Naive B cell (primary cell): ENCODE results near the gene PLAAT2. TPM values are rescaled to one million over a fixed set of nuclear protein-coding genes. Genes with fewer than 3 reads are reported as not detected.
"Not testable (repeated sequence)": the region's sequence is repeated elsewhere in the genome, so short reads cannot be mapped to it uniquely, and the experiment has no call there.

ENCODE experiments used
- ATAC-seq, 2 donors: fragments of 150-1000 bp; cut with Tn5 transposase; 2 replicates each; pipeline ENCODE4 v1.10.0; 2021; ENCODE audit warnings: low read depth in 2 of 2, mild to moderate bottlenecking in 2 of 2, moderate library complexity in 2 of 2
- DNase-seq: peaks from one replicate; pipeline ENCODE4 v3.0.0; 2022
- H3K27ac Mint-ChIP-seq, 6 donors: one replicate each; pipeline ENCODE4 v1.8.0; 2020 to 2022; ENCODE audit warnings: mild to moderate bottlenecking in 6 of 6, mixed read lengths in 6 of 6, moderate library complexity in 5 of 6, inconsistent platforms in 2 of 6
- H3K27me3 Mint-ChIP-seq, 3 donors: one replicate each; pipeline ENCODE4 v1.8.0; 2021 to 2022; ENCODE audit warnings: mixed read lengths in 3 of 3, mild to moderate bottlenecking in 1 of 3
- H3K36me3 Mint-ChIP-seq, 2 donors: one replicate each; pipeline ENCODE4 v1.8.0; 2020 to 2022; ENCODE audit warnings: mixed read lengths in 2 of 2, inconsistent platforms in 1 of 2, mild to moderate bottlenecking in 1 of 2
- H3K4me1 Mint-ChIP-seq, 3 donors: one replicate each; pipeline ENCODE4 v1.8.0; 2020 to 2022; ENCODE audit warnings: mixed read lengths in 3 of 3, inconsistent platforms in 1 of 3, mild to moderate bottlenecking in 1 of 3, moderate library complexity in 1 of 3
- H3K4me3 Mint-ChIP-seq, 8 donors: one replicate each; pipeline ENCODE4 v1.8.0; 2020 to 2022; ENCODE audit warnings: mild to moderate bottlenecking in 8 of 8, mixed read lengths in 8 of 8, moderate library complexity in 8 of 8, inconsistent platforms in 2 of 8
- H3K9me3 Mint-ChIP-seq, 7 donors: one replicate each; pipeline ENCODE4 v1.8.0; 2020 to 2022; ENCODE audit warnings: mixed read lengths in 7 of 7, mild to moderate bottlenecking in 5 of 7, inconsistent platforms in 2 of 7, moderate library complexity in 1 of 7
- polyA plus RNA-seq, 6 donors: library from polyadenylated mRNA; unstranded; fragments of 300-500 nt; fragmentation: Illumina TruSeq; gene quantifications; one replicate each; pipeline ENCODE4 v1.2.3, GENCODE V29; 2021; ENCODE audit warnings: low read depth in 6 of 6

The PLAAT2 gene
- polyA plus RNA-seq, 6 donors from 2014 or later, result not detected

DNA sequence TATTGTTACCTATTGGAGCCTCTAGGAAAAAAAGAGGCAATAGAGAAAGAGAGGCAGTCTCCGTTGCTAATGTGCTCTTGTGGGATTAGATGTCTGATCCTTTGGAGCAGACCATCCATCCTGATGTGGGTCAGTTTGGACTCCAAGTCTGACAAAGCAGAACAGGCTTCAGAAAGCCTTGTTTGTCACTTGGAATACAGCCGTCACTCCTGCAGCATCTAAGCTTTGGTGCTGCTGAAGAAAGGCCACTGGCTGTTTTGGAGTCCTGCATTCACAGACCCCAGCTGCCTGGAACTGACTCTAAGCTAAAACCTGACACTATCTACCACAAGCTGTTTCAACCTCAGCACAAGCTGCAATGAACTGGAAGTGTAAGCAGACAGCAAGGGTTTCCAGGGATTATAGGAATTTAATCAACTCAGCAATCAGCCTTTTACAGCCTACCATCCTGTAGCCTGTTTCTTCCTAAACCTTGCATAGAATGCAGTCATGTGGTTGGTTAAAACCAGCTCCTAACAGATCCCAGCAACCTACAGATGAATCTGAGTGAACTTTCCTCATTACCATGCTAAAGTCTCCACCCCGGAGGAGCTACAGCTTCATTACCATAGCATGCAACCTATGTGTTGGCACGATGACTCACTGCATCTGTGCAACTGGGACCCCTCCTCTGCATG, 30.2 kb downstream of the PLAAT2 start:
- H3K4me1 Mint-ChIP-seq, result peaks cover 29 to 43% (median 38%) of the 10 kb centered on the region in 3 donors
- DNase-seq (no peak), ATAC-seq (no peak)
- peak overlapping the region in 1 of 8 donors; percentile 6 for H3K4me3 Mint-ChIP-seq
- H3K27me3 Mint-ChIP-seq, result peaks cover 0 to 9% (median 3%) of the 10 kb centered on the region in 3 donors
- H3K36me3 Mint-ChIP-seq, result no peaks in the 10 kb centered on the region
- H3K27ac Mint-ChIP-seq, result peak overlapping the region in 1 of 6 donors; percentile 26
- no peaks in the 10 kb centered on the region for H3K9me3 Mint-ChIP-seq

DNA sequence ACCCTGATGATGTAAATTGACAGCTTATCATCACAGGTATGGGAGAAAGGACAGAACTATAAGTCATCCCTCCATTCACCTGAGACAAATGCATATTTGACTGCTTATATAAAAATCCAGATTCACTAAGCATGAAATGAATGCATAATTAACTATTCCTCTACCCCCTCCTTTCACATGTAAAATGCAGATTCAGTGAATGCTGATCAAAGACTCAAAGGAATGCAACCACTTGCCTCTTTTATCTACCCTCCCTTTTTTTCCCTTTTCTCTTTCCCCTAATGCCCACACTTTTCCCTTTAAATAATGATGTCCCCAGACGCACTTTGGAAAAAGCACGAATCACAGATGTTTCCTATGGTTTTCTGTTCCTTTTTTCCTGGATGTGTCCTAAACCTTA, 31.1 kb downstream of the PLAAT2 start:
- peak overlapping the region in 4 of 6 donors; percentile 7 to 42 (median 24) for H3K27ac Mint-ChIP-seq

DNA sequence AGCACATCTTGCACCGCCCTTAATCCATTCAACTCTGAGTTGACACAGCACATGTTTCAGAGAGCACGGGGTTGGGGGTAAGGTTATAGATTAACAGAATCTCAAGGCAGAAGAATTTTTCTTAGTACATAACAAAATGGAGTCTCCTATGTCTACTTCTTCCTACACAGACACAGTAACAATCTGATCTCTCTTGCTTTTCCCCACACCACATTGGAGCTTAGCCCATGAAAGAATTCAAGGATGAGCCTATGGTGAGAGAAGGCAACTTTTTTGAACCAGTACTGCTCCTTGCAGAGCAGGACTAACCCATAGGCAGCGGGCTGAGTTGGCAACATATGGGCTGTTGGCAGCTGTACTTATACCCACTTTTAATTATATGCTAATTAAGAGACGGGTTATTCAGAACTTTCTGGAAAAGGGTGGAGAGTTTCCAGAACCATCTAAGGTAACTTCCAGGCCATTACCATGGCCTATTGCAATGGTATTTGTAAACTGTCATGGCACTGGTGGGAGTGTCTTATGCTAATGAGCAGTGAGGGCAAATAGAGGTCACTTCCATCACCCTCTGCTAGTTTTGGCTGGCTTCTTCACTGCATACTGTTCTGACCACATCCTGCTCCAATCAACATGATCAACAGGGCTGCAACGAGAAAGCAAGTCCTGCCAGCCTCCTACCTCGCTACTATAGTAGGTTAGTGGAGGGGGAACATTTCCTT, 31.9 kb downstream of the PLAAT2 start:
- Mint-ChIP-seq H3K4me3 (peak overlapping the region in 3 of 8 donors; percentile 4 to 38 (median 34)), H3K4me1 (peaks cover 20 to 32% (median 25%) of the 10 kb centered on the region in 3 donors), H3K27ac (peak overlapping the region in 3 of 6 donors; percentile 7 to 63 (median 32))
- H3K36me3 Mint-ChIP-seq, H3K27me3 Mint-ChIP-seq, H3K9me3 Mint-ChIP-seq: not testable (repeated sequence)
- peak; percentile 97 for ATAC-seq
- peak; percentile 46 for DNase-seq

More for the DNA sequence above, 31.1 kb downstream of the PLAAT2 start:
- no peaks in the 10 kb centered on the region for H3K36me3 Mint-ChIP-seq
- no peaks in the 10 kb centered on the region for H3K9me3 Mint-ChIP-seq
- ATAC-seq, result no peak
- peaks cover 22 to 41% (median 34%) of the 10 kb centered on the region in 3 donors for H3K4me1 Mint-ChIP-seq
- peak overlapping the region in 3 of 8 donors; percentile 6 to 62 (median 7) for H3K4me3 Mint-ChIP-seq
- no peak for DNase-seq
- H3K27me3 Mint-ChIP-seq, result peaks cover 0 to 9% (median 3%) of the 10 kb centered on the region in 3 donors

DNA sequence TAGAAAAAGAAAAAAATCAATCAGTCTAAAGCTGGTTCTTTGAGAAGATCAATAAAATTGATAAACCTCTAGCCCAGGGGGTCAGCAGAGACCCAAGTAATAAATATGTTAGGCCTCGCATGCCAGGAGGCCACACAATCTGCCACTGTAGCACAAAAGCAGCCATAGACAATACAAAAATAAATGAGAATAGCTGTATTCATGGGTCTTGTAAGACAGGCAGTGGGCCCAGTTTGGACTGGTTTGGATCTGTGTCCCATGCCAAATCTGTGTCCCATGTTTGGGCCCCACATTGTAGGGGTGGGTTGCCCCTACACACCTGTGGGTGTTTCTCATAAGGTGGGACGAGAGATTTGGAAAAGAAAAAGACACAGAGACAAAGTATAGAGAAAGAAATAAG, 33.2 kb downstream of the PLAAT2 start:
- peaks cover 0 to 2% (median 0%) of the 10 kb centered on the region in 7 donors for H3K9me3 Mint-ChIP-seq
- peaks cover 20 to 28% (median 21%) of the 10 kb centered on the region in 3 donors for H3K4me1 Mint-ChIP-seq
- ATAC-seq, result no peak
- no peak for DNase-seq
- H3K27ac Mint-ChIP-seq, result peak overlapping the region in 3 of 6 donors; percentile 8 to 68 (median 22)
- H3K27me3 Mint-ChIP-seq, result peaks cover 0 to 9% (median 3%) of the 10 kb centered on the region in 3 donors
- no peaks in the 10 kb centered on the region for H3K36me3 Mint-ChIP-seq
- peak overlapping the region in 1 of 8 donors; percentile 40 for H3K4me3 Mint-ChIP-seq

DNA sequence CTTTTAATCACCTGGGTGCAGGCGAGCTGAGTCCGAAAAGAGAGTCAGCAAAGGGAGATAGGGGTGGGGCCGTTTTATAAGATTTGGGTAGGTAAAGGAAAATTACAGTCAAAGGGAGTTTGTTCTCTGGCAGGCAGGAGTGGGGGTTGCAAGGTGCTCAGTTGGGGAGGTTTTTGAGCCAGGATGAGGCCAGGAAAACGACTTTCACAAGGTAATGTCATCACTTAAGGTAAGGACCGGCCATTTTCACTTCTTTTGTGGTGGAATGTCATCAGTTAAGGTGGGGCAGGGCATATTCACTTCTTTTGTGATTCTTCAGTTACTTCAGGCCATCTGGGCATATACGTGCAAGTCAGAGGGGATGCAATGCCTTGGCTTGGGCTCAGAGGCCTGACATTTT, 33.8 kb downstream of the PLAAT2 start:
- DNase-seq, H3K27me3 Mint-ChIP-seq, ATAC-seq, H3K9me3 Mint-ChIP-seq, H3K4me3 Mint-ChIP-seq, H3K36me3 Mint-ChIP-seq: not testable (repeated sequence)
- Mint-ChIP-seq H3K4me1 (peaks cover 20 to 28% (median 21%) of the 10 kb centered on the region in 3 donors), H3K27ac (peak overlapping the region in 2 of 6 donors; percentile 22 to 70)

DNA sequence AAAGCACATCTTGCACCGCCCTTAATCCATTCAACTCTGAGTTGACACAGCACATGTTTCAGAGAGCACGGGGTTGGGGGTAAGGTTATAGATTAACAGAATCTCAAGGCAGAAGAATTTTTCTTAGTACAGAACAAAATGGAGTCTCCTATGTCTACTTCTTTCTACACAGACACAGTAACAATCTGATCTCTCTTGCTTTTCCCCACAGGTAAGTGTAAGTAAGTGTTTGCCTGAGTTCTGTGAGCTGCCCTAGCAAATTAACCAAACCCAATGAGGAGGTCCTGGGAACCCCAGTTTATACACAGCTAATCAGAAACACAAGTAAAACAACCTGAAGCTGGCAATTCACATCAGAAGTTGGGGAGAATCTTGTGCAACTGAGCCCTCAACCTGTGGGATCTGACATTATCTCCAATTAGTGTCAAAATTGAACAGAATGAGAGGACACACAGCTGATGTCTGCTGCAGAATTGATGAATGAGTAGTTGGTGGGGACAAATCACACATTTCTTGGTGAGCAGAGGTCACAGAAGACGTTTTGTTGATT, 34.4 kb downstream of the PLAAT2 start:
- DNase-seq, H3K36me3 Mint-ChIP-seq, H3K27me3 Mint-ChIP-seq, ATAC-seq, H3K4me3 Mint-ChIP-seq, H3K9me3 Mint-ChIP-seq: not testable (repeated sequence)
- Mint-ChIP-seq H3K4me1 (peaks cover 20 to 28% (median 21%) of the 10 kb centered on the region in 3 donors), H3K27ac (peak overlapping the region in 1 of 6 donors; percentile 22)

DNA sequence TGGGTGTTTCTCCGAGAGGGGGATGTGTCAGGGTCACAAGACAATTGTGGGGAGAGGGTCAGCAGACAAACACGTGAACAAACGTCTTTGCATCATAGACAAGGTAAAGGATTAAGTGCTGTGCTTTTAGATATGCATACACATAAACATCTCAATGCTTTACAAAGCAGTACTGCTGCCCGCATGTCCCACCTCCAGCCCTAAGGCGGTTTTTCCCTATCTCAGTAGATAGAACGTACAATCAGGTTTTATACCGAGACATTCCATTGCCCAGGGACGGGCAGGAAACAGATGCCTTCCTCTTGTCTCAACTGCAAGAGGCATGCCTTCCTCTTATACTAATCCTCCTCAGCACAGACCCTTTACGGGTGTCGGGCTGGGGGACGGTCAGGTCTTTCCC, 35.0 kb downstream of the PLAAT2 start:
- peaks cover 0 to 13% (median 4%) of the 10 kb centered on the region in 7 donors for H3K9me3 Mint-ChIP-seq
- not testable (repeated sequence) for DNase-seq, H3K36me3 Mint-ChIP-seq, H3K27ac Mint-ChIP-seq, ATAC-seq
- H3K4me1 Mint-ChIP-seq, result peaks cover 17 to 28% (median 21%) of the 10 kb centered on the region in 3 donors
- peak overlapping the region in 1 of 8 donors; percentile 22 for H3K4me3 Mint-ChIP-seq
- H3K27me3 Mint-ChIP-seq, result peaks cover 8 to 14% (median 11%) of the 10 kb centered on the region in 3 donors

DNA sequence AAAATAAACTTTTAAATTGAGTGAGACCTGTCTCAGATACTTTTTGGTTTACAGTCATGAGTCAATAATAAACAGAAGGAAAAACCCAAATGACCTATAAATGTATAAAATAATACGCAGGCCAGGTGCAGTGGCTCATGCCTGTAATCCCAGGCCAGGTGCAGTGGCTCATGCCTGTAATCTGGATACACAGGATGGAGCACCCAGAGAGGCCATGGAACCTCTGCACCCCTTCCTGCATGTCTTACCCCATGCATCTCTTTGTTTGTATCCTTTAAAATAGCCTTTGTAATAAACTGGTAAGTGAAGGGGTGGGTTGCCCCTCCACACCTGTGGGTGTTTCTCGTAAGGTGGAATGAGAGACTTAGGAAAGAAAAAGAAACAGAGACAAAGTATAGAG, 35.5 kb downstream of the PLAAT2 start:
- Mint-ChIP-seq H3K9me3 (peaks cover 0 to 14% (median 5%) of the 10 kb centered on the region in 7 donors), H3K4me3 (no peak overlapping the region), H3K27ac (peak overlapping the region in 1 of 6 donors; percentile 18), H3K36me3 (peaks cover 0 to 9% of the 10 kb centered on the region in 2 donors), H3K4me1 (peaks cover 16 to 27% (median 21%) of the 10 kb centered on the region in 3 donors), H3K27me3 (peaks cover 10 to 16% (median 16%) of the 10 kb centered on the region in 3 donors)
- ATAC-seq (no peak), DNase-seq (no peak)

DNA sequence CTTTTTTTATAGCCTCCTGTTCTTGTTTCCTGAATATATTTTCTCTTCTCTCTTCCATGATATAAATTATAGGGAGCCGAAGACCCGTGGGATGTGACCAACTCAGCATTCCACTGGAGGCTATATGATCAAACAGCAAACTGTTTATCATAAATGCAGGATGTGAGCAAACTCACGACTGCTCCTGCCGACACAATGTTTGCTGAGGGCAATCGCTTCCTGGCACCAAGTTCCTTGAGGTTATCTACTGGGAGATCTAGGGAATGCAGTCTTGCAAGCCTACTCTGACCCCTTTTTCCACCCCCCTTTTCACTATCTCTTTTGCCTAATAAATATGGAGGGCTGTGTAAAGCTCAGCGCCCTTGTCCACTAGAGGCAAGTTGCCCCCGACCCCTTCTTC, 40.0 kb downstream of the PLAAT2 start:
- ATAC-seq (no peak), DNase-seq (no peak)
- H3K36me3 Mint-ChIP-seq, result peaks cover 0 to 9% of the 10 kb centered on the region in 2 donors
- H3K4me1 Mint-ChIP-seq, result peaks cover 0 to 8% (median 6%) of the 10 kb centered on the region in 3 donors
- H3K27me3 Mint-ChIP-seq, result peaks cover 20 to 27% (median 24%) of the 10 kb centered on the region in 3 donors
- peaks cover 5 to 24% (median 10%) of the 10 kb centered on the region in 7 donors for H3K9me3 Mint-ChIP-seq
- H3K27ac Mint-ChIP-seq, result no peak overlapping the region
- H3K4me3 Mint-ChIP-seq, result no peak overlapping the region

DNA sequence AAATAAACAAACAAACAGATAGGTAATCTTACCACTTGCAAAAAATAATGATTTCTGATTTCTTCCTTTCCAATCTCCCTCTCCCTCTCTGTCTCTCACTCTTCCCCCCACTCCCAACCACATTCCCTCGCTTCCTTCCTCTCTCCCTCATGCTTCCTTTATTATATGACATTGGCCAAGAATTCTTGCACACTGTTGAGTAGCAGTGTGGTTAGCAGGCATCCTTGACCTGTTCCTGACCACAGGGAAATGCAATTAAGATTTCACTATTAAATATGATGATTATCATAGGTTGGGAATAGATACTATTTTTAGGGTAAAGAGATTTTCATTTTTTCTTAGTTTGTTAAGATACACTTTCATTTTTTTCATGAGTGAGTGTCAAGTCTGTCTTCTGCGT, 41.3 kb downstream of the PLAAT2 start:
- H3K4me3 Mint-ChIP-seq, result no peak overlapping the region
- ATAC-seq, result no peak
- peak overlapping the region in 1 of 6 donors; percentile 58 for H3K27ac Mint-ChIP-seq
- H3K27me3 Mint-ChIP-seq, result peaks cover 20 to 27% (median 24%) of the 10 kb centered on the region in 3 donors
- peaks cover 0 to 9% of the 10 kb centered on the region in 2 donors for H3K36me3 Mint-ChIP-seq
- peaks cover 5 to 24% (median 12%) of the 10 kb centered on the region in 7 donors for H3K9me3 Mint-ChIP-seq
- no peak for DNase-seq
- no peaks in the 10 kb centered on the region for H3K4me1 Mint-ChIP-seq

DNA sequence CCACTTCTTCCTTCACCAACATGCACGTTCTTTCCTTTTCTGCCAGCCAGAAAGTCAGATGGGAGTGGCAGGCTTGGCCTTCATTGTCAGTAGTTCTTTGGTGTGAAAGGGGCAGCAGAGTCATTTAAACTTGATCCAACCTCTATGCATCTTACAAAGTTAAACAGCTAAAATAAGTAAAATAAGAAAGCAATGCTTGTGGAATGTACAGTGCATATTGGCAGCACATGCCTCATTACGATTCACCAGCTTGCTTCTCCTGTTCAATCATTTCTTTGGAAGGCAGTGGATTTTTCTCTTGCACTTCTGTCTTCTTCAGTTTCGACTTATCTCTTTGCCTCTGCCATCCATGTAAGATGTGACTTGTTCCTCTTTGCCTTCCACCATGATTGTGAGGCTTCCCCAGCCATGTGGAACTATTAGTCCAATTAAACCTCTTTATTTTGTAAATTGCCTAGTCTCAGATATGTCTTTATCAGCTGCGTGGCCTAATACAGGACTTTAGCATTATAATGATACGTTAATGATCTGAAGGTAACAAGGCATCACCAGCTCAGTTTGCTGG, 42.5 kb downstream of the PLAAT2 start:
- Mint-ChIP-seq H3K4me3 (no peak overlapping the region), H3K27ac (no peak overlapping the region), H3K9me3 (peaks cover 5 to 23% (median 12%) of the 10 kb centered on the region in 7 donors), H3K4me1 (no peaks in the 10 kb centered on the region), H3K27me3 (peaks cover 20 to 27% (median 24%) of the 10 kb centered on the region in 3 donors), H3K36me3 (peaks cover 0 to 9% of the 10 kb centered on the region in 2 donors)
- no peak for DNase-seq
- ATAC-seq, result no peak

DNA sequence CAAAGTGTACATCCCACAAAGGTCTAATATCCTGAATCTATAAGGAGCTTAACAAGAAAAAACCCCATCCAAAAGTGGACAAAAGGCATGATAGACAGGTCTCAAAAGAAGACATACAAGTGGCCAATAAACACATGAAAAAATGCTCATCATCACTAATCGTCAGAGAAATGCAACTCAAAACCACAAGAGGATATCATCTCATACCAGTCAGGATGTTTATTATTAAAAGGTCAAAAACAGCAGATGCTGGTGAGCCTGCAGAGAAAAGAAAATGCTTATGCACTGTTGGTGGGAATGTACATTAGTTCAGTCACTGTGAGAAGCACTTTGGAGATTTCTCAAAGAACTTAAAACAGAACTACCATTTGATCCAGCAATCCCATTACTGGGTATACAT, 44.6 kb downstream of the PLAAT2 start:
- ATAC-seq, result no peak
- H3K27me3 Mint-ChIP-seq, result peaks cover 16 to 19% (median 18%) of the 10 kb centered on the region in 3 donors
- DNase-seq, result no peak
- H3K36me3 Mint-ChIP-seq, result peaks cover 0 to under 1% of the 10 kb centered on the region in 2 donors
- H3K4me1 Mint-ChIP-seq, result no peaks in the 10 kb centered on the region
- H3K27ac Mint-ChIP-seq, result no peak overlapping the region
- peaks cover 5 to 15% (median 7%) of the 10 kb centered on the region in 7 donors for H3K9me3 Mint-ChIP-seq
- no peak overlapping the region for H3K4me3 Mint-ChIP-seq

DNA sequence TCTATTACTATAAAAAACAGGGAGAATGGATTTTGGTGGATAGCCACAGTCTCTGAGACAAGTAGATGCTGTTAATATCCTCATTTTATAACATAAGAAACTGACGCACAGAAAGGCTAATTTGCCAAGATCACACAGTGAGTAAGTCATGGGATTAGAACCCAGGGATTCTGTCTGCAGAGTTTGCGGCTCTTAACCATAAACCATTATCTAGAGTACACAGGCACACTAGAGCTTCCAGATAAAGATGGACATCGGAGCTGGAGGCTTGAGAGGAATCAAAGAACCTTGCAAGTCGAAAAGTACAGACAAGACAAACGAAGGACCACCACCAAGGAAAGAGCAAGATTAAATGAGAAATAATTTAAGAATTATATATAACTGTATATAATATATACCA, 46.0 kb downstream of the PLAAT2 start:
- H3K36me3 Mint-ChIP-seq, result no peaks in the 10 kb centered on the region
- H3K9me3 Mint-ChIP-seq, result peaks cover 0 to 11% (median 7%) of the 10 kb centered on the region in 7 donors
- H3K4me3 Mint-ChIP-seq, result no peak overlapping the region
- H3K27me3 Mint-ChIP-seq, result peaks cover 7 to 10% (median 9%) of the 10 kb centered on the region in 3 donors
- no peak for DNase-seq
- H3K27ac Mint-ChIP-seq, result no peak overlapping the region
- no peaks in the 10 kb centered on the region for H3K4me1 Mint-ChIP-seq
- no peak for ATAC-seq
